ENCODE measurements around the gene GABRB3. TPM values are rescaled to one million over a fixed set of nuclear protein-coding genes. Genes with fewer than 3 reads are reported as not detected.

The GABRB3 gene
- total RNA-seq, 1 donor from 2014 or later, result not detected

GRCh38 chr15:26521691-26522198, 251.1 kb downstream of the GABRB3 start:
- H3K4me1 Mint-ChIP-seq (ENCODE audit: low read depth), result no peaks in the 10 kb centered on the region

GRCh38 chr15:26521130-26521529, 251.7 kb downstream of the GABRB3 start:
- Mint-ChIP-seq H3K9me3 (peaks cover 15% of the 10 kb centered on the region), H3K27ac (no peak overlapping the region), H3K27me3 (ENCODE audit: insufficient read depth) (no peaks in the 10 kb centered on the region), H3K36me3 (ENCODE audit: low read depth) (no peaks in the 10 kb centered on the region), H3K4me1 (ENCODE audit: low read depth) (no peaks in the 10 kb centered on the region), H3K4me3 (no peak overlapping the region)
- no peak for DNase-seq (ENCODE audit: low spot score)
- intact Hi-C loops (cut with micrococcal nuclease), result no loop called here

More at GRCh38 chr15:26521691-26522198, 251.1 kb downstream of the GABRB3 start:
- Mint-ChIP-seq H3K4me3 (no peak overlapping the region), H3K9me3 (peaks cover 19% of the 10 kb centered on the region), H3K36me3 (ENCODE audit: low read depth) (no peaks in the 10 kb centered on the region), H3K27me3 (ENCODE audit: insufficient read depth) (no peaks in the 10 kb centered on the region), H3K27ac (no peak overlapping the region)
- intact Hi-C loops (cut with micrococcal nuclease), result no loop called here
- DNase-seq (ENCODE audit: low spot score), result no peak

- no peak overlapping the region for H3K27ac Mint-ChIP-seq
- no peaks in the 10 kb centered on the region for H3K27me3 Mint-ChIP-seq (ENCODE audit: insufficient read depth)
- intact Hi-C loops (cut with micrococcal nuclease), result no loop called here
- no peak for DNase-seq (ENCODE audit: low spot score)
- no peak overlapping the region for H3K4me3 Mint-ChIP-seq
- peaks cover 10% of the 10 kb centered on the region for H3K9me3 Mint-ChIP-seq
- no peaks in the 10 kb centered on the region for H3K36me3 Mint-ChIP-seq (ENCODE audit: low read depth)
- H3K4me1 Mint-ChIP-seq (ENCODE audit: low read depth), result no peaks in the 10 kb centered on the region
Measured at GRCh38 chr15:26518885-26519284, 254.0 kb downstream of the GABRB3 start.

- H3K36me3 Mint-ChIP-seq (ENCODE audit: low read depth), result no peaks in the 10 kb centered on the region
- no peaks in the 10 kb centered on the region for H3K27me3 Mint-ChIP-seq (ENCODE audit: insufficient read depth)
- H3K4me3 Mint-ChIP-seq, result no peak overlapping the region
- H3K27ac Mint-ChIP-seq, result no peak overlapping the region
- DNase-seq (ENCODE audit: low spot score), result no peak
- no peaks in the 10 kb centered on the region for H3K4me1 Mint-ChIP-seq (ENCODE audit: low read depth)
- intact Hi-C loops (cut with micrococcal nuclease), result no loop called here
- peaks cover 9% of the 10 kb centered on the region for H3K9me3 Mint-ChIP-seq
Measured at GRCh38 chr15:26516102-26516980, 256.5 kb downstream of the GABRB3 start.

GRCh38 chr15:26504009-26504408, 268.9 kb downstream of the GABRB3 start:
- H3K4me1 Mint-ChIP-seq (ENCODE audit: low read depth), result no peaks in the 10 kb centered on the region
- intact Hi-C loops (cut with micrococcal nuclease), result no loop called here
- no peak overlapping the region for H3K4me3 Mint-ChIP-seq
- H3K27me3 Mint-ChIP-seq (ENCODE audit: insufficient read depth), result no peaks in the 10 kb centered on the region
- no peaks in the 10 kb centered on the region for H3K36me3 Mint-ChIP-seq (ENCODE audit: low read depth)
- no peak for DNase-seq (ENCODE audit: low spot score)
- H3K27ac Mint-ChIP-seq, result no peak overlapping the region
- peaks cover 28% of the 10 kb centered on the region for H3K9me3 Mint-ChIP-seq

Other genes starting within 250 kb of the GABRB3 start
- gene GABRA5, start 94.0 kb upstream of the GABRB3 start, total RNA-seq, result not detected in 2 replicates
- not detected in 2 replicates for gene GABRG3, start 198.1 kb upstream of the GABRB3 start, total RNA-seq